ENCODE results near the gene CAPG. TPM values are rescaled to one million over a fixed set of nuclear protein-coding genes. Genes with fewer than 3 reads are reported as not detected.

Gene CAPG
- total RNA-seq, 2 donors from 2014 or later: 47.1 to 56.9 TPM

DNA sequence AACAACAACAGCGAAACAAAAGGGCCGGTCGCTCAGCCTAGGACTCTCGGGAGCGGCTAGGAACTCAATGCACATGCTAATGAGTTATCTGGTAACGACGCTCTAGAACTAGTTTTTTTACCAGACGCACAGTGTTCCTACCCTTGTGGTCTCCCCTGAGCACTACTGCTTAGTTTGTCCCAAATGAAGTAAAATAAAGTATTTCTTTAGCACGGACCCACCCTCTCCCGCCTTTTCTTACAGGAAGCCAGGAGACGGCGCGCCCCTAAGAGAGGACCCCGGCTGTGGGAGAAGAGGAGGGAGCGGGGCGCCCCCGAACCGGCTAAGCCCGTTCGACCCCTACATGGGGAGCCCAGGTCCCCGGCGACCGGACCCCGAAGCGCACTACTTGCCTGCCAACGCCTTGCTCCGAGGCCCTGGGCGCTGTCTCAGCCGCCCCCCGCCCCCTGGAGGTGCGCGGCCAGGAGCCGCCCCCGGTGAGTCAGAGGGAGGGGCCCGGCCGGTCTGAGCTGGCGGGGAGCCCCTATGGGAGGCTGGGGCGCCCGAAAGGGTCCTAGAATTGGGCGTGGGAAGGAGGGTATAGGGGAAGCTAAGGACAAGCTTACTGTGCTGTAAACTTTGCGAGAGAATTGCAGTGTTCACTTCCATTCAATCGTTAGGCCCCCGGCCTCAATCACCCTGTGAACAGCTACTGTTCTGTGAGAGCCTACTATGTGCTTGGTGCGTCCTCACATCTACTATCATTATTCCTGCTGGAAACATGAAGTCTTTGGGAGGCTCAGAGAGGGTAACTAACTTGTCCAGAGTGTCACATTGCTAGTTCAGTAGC is 3.6 kb upstream of the CAPG start:
- H3K4me1 ChIP-seq (ENCODE audit: control insufficient read depth in 1 of 2, low read depth in 2 of 2): peaks cover 3 to 24% of the 10 kb centered on the region in 2 donors
- TF ChIP-seq, protein P1, sequence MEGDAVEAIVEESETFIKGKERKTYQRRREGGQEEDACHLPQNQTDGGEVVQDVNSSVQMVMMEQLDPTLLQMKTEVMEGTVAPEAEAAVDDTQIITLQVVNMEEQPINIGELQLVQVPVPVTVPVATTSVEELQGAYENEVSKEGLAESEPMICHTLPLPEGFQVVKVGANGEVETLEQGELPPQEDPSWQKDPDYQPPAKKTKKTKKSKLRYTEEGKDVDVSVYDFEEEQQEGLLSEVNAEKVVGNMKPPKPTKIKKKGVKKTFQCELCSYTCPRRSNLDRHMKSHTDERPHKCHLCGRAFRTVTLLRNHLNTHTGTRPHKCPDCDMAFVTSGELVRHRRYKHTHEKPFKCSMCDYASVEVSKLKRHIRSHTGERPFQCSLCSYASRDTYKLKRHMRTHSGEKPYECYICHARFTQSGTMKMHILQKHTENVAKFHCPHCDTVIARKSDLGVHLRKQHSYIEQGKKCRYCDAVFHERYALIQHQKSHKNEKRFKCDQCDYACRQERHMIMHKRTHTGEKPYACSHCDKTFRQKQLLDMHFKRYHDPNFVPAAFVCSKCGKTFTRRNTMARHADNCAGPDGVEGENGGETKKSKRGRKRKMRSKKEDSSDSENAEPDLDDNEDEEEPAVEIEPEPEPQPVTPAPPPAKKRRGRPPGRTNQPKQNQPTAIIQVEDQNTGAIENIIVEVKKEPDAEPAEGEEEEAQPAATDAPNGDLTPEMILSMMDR (IDR thresholded peaks at IDR 0.05): no peak
- H3K36me3 ChIP-seq: no peaks in the 10 kb centered on the region
- H3K27me3 ChIP-seq (replicated peaks; ENCODE audit: insufficient read depth): no peaks in the 10 kb centered on the region
- no peaks in the 10 kb centered on the region for H3K9me3 ChIP-seq
- no peak for DNase-seq (ENCODE audit: low spot score)
- H3K4me3 ChIP-seq: peak overlapping the region; percentile 76
- no peak for ATAC-seq (ENCODE audit: insufficient number of reproducible peaks, low FRiP score, low read depth)
- no peak overlapping the region for H3K27ac ChIP-seq

DNA sequence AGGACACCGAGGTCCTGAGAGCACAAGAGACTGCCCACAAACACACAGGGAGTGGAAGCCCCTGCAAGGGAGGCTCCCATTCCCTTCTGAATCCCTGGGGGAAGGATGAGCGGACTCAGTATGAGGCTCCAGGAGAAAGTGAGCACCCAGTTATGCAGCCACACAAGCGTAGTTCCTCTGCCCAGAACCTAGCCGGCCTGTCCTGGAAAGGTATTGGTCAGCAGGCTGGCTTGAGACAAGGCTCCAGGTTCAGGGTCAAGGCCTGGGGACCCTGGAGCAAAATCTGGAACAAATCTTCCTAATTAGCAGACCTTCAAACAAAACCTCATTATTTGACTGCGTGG is 1.2 kb upstream of the CAPG start:
- DNase-seq (ENCODE audit: low spot score) (no peak), ATAC-seq (ENCODE audit: insufficient number of reproducible peaks, low FRiP score, low read depth) (no peak)
- TF ChIP-seq, protein P1 (IDR thresholded peaks at IDR 0.05): no peak
- H3K36me3 ChIP-seq: no peaks in the 10 kb centered on the region
- no peak overlapping the region for H3K27ac ChIP-seq
- no peak overlapping the region for H3K4me3 ChIP-seq
- H3K9me3 ChIP-seq: no peaks in the 10 kb centered on the region
- H3K27me3 ChIP-seq (replicated peaks; ENCODE audit: insufficient read depth): no peaks in the 10 kb centered on the region
- peaks cover 3 to 30% of the 10 kb centered on the region in 2 donors for H3K4me1 ChIP-seq (ENCODE audit: control insufficient read depth in 1 of 2, low read depth in 2 of 2)

DNA sequence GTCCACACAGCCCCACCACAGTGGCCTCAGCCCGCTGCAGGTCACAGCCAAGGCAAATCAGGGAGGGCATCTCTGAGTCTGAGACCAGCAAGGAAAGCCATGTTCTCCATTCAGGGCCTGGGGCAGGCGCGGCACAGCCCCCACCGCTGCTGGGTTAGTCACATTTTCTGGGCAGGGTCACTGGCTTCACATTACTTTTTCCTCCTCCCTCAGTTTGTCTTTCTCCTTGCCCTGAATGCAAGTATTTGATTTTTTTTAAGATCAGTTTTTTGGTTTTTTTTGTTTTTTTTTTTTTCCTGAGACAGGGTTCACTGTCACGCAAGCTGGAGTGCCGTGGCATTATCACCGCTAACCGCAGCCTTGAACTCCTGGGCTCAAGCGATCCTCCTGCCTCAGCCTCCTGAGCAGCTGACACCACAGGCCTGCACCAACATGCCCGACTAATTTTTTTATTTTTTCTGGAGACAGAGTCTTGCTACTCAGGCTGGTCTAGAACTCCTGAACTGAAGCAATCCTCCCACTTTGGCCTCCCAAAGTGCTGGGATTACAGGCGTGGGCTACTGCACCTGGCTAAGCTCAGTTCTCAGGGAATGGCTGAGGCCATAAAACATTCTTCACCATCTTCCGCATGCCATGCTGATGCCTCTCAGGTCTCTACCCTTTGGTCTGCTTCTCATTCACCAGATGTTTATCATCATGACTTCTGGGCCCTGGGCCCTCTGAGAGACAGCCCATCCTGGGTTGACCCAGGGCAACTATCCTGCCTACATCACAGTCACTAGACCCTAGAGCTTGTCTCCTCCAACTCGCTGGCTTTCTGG is 628 bp upstream of the CAPG start:
- DNase-seq (ENCODE audit: low spot score): no peak
- H3K36me3 ChIP-seq: no peaks in the 10 kb centered on the region
- ATAC-seq (ENCODE audit: insufficient number of reproducible peaks, low FRiP score, low read depth): no peak
- no peaks in the 10 kb centered on the region for H3K9me3 ChIP-seq
- peak overlapping the region; percentile 57 for H3K4me3 ChIP-seq
- H3K27ac ChIP-seq: no peak overlapping the region
- H3K4me1 ChIP-seq (ENCODE audit: control insufficient read depth in 1 of 2, low read depth in 2 of 2): peaks cover 3 to 30% of the 10 kb centered on the region in 2 donors
- TF ChIP-seq, protein P1 (IDR thresholded peaks at IDR 0.05): no peak
- H3K27me3 ChIP-seq (replicated peaks; ENCODE audit: insufficient read depth): no peaks in the 10 kb centered on the region

DNA sequence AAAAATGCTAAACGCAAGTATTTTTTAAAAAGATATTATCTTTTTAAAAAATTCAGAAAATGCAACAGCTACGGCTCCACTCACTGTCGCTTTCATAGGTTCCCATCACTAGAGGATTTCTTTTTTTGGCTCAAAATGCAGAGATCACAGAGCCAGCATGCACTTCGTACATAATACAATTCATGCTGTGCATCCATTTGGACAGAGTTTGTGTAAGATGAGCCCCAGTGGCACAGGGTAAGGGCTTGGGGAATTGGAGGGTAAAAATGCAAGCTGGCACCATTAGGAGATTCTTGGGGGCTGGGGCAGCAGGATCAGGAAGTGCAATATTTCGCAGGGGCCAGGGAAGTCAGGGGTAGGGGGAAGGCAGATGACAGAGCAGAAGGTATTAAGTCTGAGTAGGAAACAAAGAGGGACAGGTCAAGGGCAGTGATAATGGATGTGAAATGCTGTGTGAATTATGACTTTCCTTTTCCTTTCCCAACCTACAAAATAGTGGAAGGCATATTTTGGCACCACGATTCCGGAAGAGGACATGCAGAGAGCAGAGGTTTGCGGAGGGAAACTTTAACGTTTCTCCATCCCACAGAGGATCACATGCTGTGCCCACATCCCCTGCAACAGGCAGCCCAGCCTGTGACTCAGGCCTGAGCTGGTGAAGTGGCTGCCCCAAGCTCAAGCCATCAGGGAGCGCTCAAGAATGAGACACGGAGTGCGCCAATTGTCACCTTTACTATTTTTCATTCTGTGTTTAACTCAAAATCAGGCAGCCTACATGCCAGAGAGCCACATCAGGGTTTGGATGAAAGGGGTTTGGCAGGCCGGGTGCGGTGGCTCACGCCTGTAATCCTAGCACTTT is 4.7 kb downstream of the CAPG start:
- no peak for ATAC-seq (ENCODE audit: insufficient number of reproducible peaks, low FRiP score, low read depth)

More for the DNA sequence above, 4.7 kb downstream of the CAPG start:
- peaks cover 4% of the 10 kb centered on the region for H3K36me3 ChIP-seq
- peak overlapping the region; percentile 26 for H3K4me3 ChIP-seq
- TF ChIP-seq, protein P1 (IDR thresholded peaks at IDR 0.05): no peak
- H3K27ac ChIP-seq: peak overlapping the region in 1 of 2 donors; percentile 13
- peaks cover 0 to 22% of the 10 kb centered on the region in 2 donors for H3K4me1 ChIP-seq (ENCODE audit: control insufficient read depth in 1 of 2, low read depth in 2 of 2)
- no peak for DNase-seq (ENCODE audit: low spot score)
- no peaks in the 10 kb centered on the region for H3K9me3 ChIP-seq
- no peaks in the 10 kb centered on the region for H3K27me3 ChIP-seq (replicated peaks; ENCODE audit: insufficient read depth)

Measured in thoracic aorta (tissue), 2 donors.